ENCODE data around the gene IRF2BP2.
"Not testable (repeated sequence)": the region's sequence is repeated elsewhere in the genome, so short reads cannot be mapped to it uniquely, and the experiment has no call there.

The IRF2BP2 gene

GRCh38 chr1:234600418-234601281, 9.3 kb downstream of the IRF2BP2 start:
- DNase-seq, result no peak

GRCh38 chr1:234599617-234600417, 10.2 kb downstream of the IRF2BP2 start:
- peak; percentile 93 for DNase-seq

- DNase-seq, result no peak
Observed at GRCh38 chr1:234598974-234599616, 10.9 kb downstream of the IRF2BP2 start.

- no peak for DNase-seq
Observed at GRCh38 chr1:234597894-234598293, 12.1 kb downstream of the IRF2BP2 start.

GRCh38 chr1:234595899-234596298, 14.1 kb downstream of the IRF2BP2 start:
- DNase-seq, result no peak

GRCh38 chr1:234594575-234594974, 15.4 kb downstream of the IRF2BP2 start:
- DNase-seq, result not testable (repeated sequence)

GRCh38 chr1:234593771-234594504, 16.0 kb downstream of the IRF2BP2 start:
- DNase-seq, result no peak

GRCh38 chr1:234593109-234593508, 16.9 kb downstream of the IRF2BP2 start:
- no peak for DNase-seq

- no peak for DNase-seq
Observed at GRCh38 chr1:234592240-234592639, 17.7 kb downstream of the IRF2BP2 start.

GRCh38 chr1:234591131-234591530, 18.8 kb downstream of the IRF2BP2 start:
- DNase-seq, result no peak

- no peak for DNase-seq
Observed at GRCh38 chr1:234589854-234590620, 19.9 kb downstream of the IRF2BP2 start.

- no peak for DNase-seq
Observed at GRCh38 chr1:234589064-234589800, 20.7 kb downstream of the IRF2BP2 start.

GRCh38 chr1:234588386-234588785, 21.6 kb downstream of the IRF2BP2 start:
- DNase-seq, result no peak

GRCh38 chr1:234586892-234587485, 23.0 kb downstream of the IRF2BP2 start:
- no peak for DNase-seq

- DNase-seq, result no peak
Observed at GRCh38 chr1:234586304-234586703, 23.7 kb downstream of the IRF2BP2 start.

- DNase-seq, result no peak
Observed at GRCh38 chr1:234585330-234586055, 24.5 kb downstream of the IRF2BP2 start.

GRCh38 chr1:234584926-234585325, 25.1 kb downstream of the IRF2BP2 start:
- DNase-seq, result peak; percentile 66

- no peak for DNase-seq
Observed at GRCh38 chr1:234584420-234584805, 25.6 kb downstream of the IRF2BP2 start.

GRCh38 chr1:234583755-234584419, 26.1 kb downstream of the IRF2BP2 start:
- DNase-seq, result no peak
